ENCODE results near the gene TTLL11.

The TTLL11 gene

DNA sequence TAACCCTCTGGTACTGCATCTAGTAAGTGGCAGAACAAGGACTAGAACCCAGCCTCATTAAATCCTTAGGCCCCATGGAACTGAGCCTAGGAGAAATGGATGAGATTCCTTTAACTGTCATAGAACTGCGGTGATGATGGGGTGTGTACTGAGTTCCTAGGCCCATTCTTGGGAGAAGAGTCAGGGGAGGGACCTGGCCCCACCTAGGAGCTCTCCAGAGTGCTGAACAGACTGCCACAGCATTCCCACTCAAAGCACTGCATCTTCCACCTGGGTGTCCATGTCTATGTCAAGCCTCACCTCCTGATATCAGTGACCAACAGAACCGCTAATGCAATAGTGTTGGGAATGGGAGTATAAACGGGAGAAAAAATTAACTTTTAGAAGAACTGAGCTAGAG lies 36.6 kb downstream of the TTLL11 start:
- POLR2A ChIA-PET = no interaction called here
- CTCF ChIA-PET = interaction anchor here (0.8 to 1.9 kb wide), 2 partner anchors 22 to 42 kb away, joined by 3 to 6 read pairs; no protein-coding TSS in a partner anchor
- no peak for TF ChIP-seq CTCF (IDR thresholded peaks at IDR 0.05; ENCODE audit: control extremely low read depth, extremely low read depth, low read depth, missing control alignments)
- DNase-seq (ENCODE audit: extremely low spot score) = no peak

DNA sequence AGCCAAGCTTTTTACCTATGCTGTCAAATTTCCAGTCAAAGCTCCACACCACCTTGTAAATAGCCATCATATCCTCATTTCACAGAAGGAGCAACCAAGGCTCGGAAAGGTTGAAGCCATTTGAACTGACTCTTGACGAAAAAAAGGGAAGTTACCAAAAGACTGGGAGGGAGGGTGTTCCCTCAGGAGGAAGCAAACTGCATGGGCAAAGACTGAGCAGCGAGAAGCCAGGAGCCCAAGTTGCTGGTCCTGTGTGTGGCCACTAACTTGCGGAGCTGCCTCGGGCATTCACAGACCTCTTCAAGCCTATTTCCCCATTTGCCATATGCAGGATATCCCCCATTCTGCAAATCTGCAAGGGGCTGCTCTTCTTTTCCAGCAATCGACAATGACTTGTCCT lies 37.4 kb downstream of the TTLL11 start:
- no peak for DNase-seq (ENCODE audit: extremely low spot score)
- POLR2A ChIA-PET = no interaction called here
- TF ChIP-seq CTCF (IDR thresholded peaks at IDR 0.05; ENCODE audit: control extremely low read depth, extremely low read depth, low read depth, missing control alignments) = no peak
- CTCF ChIA-PET = interaction anchor here (1.4 kb wide), 1 partner anchor 66 kb away, joined by 4 read pairs; no protein-coding TSS in a partner anchor

DNA sequence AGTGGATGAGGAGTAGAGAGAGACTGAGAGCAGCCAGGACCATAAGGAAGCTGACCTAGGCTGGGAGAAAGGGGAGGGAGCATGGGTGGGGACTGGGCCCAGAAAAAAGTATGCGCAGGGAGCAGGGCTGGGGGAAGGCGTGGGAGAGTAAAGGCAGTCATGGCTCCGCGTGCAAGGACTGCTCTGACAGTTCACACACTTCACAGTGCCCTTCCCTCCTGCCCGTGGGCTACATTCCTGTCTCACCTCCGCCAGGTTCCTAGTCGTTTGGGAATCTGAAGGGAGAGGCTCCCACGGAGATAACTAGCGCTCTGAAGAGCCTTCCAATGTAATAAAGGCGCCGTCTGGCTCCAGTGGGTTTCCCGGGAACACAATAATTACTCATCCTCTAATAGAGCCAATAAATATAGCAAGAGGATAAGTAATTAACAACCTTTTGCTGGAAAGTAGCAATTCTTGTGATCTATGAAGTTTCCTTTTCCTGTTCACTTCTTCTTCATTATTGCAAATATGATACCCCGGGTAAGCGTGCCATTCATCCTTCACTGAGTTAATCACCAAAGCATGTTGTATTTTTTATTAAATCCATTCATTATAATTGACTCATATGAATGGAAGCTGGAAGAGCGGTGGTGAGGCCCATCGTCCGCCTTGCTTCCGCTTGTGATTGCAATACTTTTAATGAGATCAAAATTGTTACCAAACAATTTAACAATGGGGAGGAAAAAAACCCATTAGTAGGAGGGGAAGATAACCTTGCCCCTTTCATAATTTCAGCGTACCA lies 39.3 kb downstream of the TTLL11 start:
- no peak for TF ChIP-seq CTCF (IDR thresholded peaks at IDR 0.05; ENCODE audit: control extremely low read depth, extremely low read depth, low read depth, missing control alignments)
- ChIA-PET POLR2A (no interaction called here), CTCF (no interaction called here)
- DNase-seq (ENCODE audit: extremely low spot score) = no peak

GRCh38 chr9:122053064-122053463 lies 40.0 kb downstream of the TTLL11 start:
- DNase-seq (ENCODE audit: extremely low spot score) = no peak
- ChIA-PET POLR2A (no interaction called here), CTCF (no interaction called here)
- no peak for TF ChIP-seq CTCF (IDR thresholded peaks at IDR 0.05; ENCODE audit: control extremely low read depth, extremely low read depth, low read depth, missing control alignments)

- peak; percentile 37 for DNase-seq (ENCODE audit: extremely low spot score)
- POLR2A ChIA-PET = no interaction called here
- TF ChIP-seq CTCF (IDR thresholded peaks at IDR 0.05; ENCODE audit: control extremely low read depth, extremely low read depth, low read depth, missing control alignments) = no peak
- CTCF ChIA-PET = no interaction called here
Observed at GRCh38 chr9:122051351-122052321, 41.5 kb downstream of the TTLL11 start.

GRCh38 chr9:122050167-122050566 lies 42.9 kb downstream of the TTLL11 start:
- ChIA-PET POLR2A (no interaction called here), CTCF (interaction anchor here (0.6 to 1.2 kb wide), 2 partner anchors 8 to 49 kb away, joined by 3 read pairs; no protein-coding TSS in a partner anchor)

More at GRCh38 chr9:122050167-122050566, 42.9 kb downstream of the TTLL11 start:
- no peak for DNase-seq (ENCODE audit: extremely low spot score)
- TF ChIP-seq CTCF (IDR thresholded peaks at IDR 0.05; ENCODE audit: control extremely low read depth, extremely low read depth, low read depth, missing control alignments) = no peak

All from GM10248 (cell line).